OCI-M1 (cell line): ENCODE results near the gene NXPH1.
A peak's percentile ranks its signal among the peaks of the same experiment; 100 is the strongest.

ENCODE experiments used
- DNase-seq: peaks from one replicate; lab custom pipeline; 2025; lab: John Stamatoyannopoulos, UW

Gene NXPH1

GRCh38 chr7:8436965-8437364 is 3.6 kb downstream of the NXPH1 start:
- DNase-seq = peak; percentile 54

DNA sequence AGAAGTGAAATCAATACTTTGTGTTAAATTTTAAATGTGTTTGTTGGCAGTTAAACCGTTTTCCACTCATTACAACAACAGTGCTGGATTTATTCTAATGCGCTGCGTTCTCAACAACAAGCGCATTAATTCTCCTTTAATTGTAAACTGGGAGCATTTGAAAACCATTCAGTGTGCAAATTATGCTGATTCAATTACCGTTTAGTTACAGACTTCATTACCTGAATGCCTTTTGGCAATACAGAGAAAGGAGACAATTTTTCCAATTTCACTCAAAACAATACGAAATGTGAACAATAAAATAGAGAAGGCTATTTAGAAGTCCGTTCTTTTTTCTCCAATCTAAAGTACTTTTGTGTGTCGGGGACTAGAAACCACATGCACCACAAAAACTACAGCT is 4.2 kb downstream of the NXPH1 start:
- no peak for DNase-seq

- DNase-seq = no peak
These were observed 7.3 kb downstream of the NXPH1 start for GRCh38 chr7:8440670-8441069.

GRCh38 chr7:8441106-8441965 is 7.9 kb downstream of the NXPH1 start:
- no peak for DNase-seq

DNA sequence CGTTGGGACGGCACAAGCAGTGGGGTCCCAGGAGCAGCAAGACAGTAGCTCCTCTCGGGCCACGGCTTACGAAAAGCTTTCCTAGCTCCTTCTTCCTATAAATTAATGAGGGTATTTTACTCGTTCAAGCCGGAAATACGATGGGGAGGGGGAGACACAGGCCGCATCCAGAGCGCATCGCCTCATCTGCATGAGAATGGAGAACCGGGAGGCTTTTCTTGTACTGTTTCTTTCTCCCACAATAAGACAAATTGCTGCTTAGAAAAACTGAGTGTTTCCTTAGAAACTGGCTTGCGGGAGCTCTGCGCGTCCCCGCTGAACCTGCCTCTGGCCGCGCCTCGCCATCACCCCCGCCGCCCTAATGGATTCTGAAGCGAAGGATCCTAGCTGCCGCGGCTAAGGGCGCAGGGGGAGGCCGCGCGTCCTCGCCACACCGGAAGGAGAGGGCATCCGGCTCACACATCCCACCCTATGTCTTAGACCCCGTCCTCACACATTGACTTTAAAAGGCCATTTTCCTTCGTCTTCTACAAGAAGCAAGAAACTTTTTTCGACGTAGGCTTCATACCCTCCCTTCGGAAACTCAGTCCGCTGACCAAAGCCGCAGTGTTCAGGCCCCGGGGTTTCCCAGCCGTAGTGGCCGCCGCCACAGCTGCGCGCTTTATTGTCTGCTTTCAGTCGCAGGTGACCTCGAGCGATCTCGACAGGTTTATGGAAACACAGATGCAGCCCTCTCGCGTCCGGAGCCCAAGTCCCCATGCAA is 8.8 kb downstream of the NXPH1 start:
- no peak for DNase-seq

DNA sequence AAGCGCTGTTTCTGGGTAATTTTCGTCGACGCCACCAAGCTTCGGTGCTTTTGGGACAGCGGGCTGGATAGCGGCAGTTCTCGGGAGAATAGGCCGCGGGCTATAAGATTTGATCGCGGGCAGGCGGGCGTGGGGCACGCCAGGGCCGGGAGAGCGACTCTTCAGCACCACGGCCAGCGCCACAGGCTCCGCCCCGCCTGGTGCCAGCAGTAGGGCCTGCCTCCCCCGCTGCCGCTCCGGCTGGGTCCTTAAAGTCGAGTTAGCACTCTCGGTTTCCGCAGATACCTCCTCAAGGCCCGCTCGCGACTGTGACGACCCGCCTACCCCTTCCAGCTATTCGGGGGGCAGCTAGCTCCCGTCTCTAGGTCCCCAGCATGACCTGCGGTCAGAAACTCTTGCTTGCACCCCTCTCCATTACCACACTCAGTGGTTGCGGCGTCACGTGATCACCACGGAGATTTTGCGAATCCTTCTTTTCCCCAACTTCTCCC is 9.4 kb downstream of the NXPH1 start:
- no peak for DNase-seq

- no peak for DNase-seq
These were observed 10.4 kb downstream of the NXPH1 start for GRCh38 chr7:8443576-8444467.

DNA sequence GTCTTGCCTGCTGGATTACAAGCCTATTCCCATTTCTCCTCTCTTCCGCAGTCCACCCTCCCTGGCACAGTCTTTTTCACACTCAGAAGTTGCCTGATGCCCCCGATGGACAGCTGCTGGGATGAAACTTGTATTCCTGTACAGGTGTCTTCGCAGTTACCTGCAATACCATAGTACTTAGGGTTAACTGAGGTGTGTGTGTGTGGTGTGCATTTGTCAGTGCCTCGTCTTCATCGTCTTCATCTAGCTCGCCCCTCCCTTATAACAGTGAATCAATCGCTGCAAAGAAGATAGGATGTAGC is 11.0 kb downstream of the NXPH1 start:
- no peak for DNase-seq

DNA sequence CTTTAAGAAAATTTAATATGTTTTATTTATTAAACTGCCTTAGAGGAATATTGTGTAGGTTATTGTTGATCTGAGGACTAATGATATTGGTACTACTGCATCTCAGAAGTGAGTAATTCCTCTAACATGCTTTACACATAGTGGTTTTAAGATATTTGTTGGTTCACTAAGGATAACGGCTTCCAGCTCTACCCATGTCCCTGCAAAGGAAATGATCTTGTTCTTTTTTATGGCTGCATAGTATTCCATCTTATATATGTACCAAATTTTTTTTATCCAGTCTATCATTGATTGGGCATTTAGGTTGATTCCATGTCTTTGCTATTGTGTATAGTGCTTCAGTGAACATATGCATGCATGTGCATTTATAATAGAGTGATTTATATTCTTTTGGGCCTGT is 20.1 kb downstream of the NXPH1 start:
- DNase-seq = no peak

DNA sequence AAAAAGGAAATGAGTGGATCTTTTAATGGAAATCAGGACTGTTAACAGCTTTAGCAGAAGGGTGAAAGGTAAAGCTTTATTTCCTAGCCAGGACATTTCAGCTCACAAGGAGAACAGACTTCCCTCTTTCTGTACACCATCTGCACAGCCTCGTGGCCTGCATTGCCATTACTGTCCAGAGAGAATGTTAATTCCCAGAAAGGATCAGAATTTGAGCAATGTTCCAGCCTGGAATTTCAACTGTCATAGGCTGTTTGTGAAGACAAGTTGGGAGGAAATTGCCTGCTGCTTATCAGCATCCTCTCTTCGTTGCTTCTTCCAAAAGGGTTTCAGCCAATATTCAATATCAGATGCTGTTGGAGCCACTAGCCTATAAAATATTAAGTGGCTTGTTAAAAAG is 22.0 kb downstream of the NXPH1 start:
- DNase-seq = no peak

- DNase-seq = no peak
These were observed 28.9 kb downstream of the NXPH1 start for GRCh38 chr7:8462309-8462708.

GRCh38 chr7:8465338-8465737 is 31.9 kb downstream of the NXPH1 start:
- no peak for DNase-seq

DNA sequence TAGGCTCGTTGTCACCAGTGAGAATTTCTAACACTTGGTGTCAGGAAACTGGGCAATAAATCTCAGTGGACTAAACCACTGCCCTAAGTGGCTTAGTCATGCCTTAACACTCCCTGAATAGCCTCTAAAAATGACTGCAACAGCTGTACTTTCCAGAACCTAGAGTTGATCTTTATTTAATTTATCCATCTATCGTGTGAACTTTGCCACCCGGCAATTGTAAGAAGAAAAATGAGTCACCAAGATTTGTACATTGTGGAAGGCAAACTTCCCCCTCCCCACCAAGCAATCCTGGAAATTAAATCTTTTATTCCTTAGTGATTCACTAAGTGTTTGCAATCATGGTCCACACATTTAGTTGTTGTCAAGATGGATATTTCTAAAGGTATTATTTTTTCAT is 47.1 kb downstream of the NXPH1 start:
- no peak for DNase-seq

GRCh38 chr7:8481096-8481495 is 47.7 kb downstream of the NXPH1 start:
- no peak for DNase-seq

GRCh38 chr7:8481752-8482446 is 48.5 kb downstream of the NXPH1 start:
- peak; percentile 1 for DNase-seq

- DNase-seq = no peak
These were observed 57.1 kb downstream of the NXPH1 start for GRCh38 chr7:8490391-8491045.

DNA sequence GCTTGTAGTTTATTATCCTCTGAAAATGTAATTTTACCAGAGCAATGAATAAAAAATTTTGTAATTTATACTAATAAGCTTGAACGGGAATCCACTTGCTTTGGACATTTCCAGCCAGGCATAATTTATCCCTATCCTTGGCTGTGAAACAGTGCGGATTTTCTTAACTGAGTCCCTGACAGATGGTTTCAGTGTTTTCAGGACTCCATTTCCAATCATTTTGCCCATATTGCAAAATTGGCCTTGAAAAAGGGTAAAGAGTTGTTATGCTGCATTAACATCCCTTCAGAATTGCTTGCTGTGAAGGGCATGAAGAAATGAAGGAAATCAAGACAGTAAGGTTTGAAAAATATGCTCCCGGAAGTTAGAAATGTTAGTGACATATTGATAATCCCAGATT is 57.7 kb downstream of the NXPH1 start:
- no peak for DNase-seq

DNA sequence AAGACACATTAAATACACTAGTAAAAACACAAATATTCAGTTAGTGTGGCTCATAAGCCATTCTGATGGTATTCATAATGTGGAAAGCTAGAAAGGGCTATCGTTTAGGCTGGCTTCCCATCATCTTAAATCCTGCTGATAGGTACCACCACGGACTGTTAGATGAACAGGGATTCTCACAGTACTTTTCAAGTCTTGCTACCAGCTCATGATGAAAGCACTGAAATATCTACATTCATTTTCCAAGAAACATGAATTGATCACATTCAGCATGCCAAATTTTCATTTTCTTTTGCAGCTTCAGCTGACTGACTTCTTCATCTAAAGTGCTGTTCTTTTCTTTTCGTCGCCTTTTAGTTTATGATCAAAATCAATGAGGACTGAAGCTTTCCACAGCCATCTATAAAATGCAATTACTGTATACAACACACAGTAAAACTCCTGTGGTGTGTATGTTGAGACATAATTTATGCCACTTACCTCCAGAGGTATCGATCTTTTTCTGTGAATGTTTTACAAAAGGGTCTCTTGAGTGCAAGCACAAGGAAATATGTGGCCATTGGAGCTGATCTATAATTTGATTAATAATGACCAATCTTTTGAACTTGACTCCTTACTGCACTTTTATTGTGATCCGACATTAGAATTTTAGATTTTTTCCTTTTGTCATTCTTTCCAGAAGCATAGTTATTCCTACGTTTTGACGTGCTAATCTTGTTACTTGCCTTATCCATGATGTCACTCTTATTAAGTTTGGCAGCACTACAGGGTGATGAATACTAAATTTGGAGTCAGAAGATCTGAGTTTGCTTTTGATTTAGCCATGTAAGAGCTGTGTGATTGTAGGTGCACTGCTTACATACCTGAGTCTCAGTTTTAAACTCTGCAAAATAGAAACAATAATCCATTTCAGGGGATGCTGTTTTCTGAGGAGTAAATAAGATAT is 58.4 kb downstream of the NXPH1 start:
- no peak for DNase-seq

DNA sequence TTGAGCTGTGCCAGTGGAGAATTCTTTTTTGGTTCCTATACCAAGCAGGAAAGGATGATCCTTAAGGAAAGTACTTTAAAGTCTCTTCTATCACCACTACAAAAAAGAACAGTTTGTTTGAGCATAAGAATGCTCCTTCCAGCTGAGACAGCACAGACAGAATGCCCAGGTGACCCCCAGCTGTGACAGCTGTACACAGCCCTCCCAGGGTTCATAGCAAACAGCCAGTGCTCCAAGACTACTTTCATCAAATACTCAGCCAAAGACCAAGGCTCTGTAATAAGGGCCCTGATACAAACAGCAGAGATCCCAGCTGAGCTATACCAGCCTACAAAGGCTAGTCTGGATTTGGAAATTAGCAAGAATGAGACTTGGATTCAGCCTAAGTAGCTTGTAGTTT is 65.7 kb downstream of the NXPH1 start:
- no peak for DNase-seq

DNA sequence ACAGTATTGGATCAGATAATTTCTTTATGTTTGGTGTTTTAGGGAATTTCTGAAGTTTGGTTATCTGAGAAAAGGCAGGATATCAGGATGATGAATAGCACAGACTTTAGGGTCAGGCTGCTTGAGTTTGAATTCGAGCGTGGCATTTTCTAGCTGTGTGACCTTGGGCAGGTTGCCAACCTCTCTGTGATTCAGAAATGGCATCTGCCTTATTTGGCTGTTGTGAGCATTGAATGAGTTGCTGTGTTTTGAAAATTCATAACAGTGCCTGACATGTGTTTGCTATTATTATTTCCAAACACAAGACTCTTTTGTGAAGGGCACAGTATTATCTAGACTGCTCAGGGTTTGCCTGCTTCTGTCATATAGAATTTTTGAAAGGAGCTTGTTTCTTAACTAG is 66.9 kb downstream of the NXPH1 start:
- no peak for DNase-seq
